Right lobe of liver (tissue), 4 donors: ENCODE results near the gene EDC3.

Experiments used
- POLR2A ChIP-seq: fragments of 450-650 bp; IDR thresholded peaks from one replicate; pipeline ENCODE4 v1.6.1; 2017; ENCODE audit warnings: antibody characterized with exemption, mild to moderate bottlenecking
- TF ChIP-seq, protein P1 (sequence below), 4 donors: fragments of 200-600 bp in 3 of 4; fragments of 450-650 bp in 1 of 4; IDR thresholded peaks; one replicate each; pipeline versions ENCODE4 v1.5.1 to v1.8.0; 2016 to 2022; ENCODE audit warnings: antibody characterized with exemption in 4 of 4, mild to moderate bottlenecking in 2 of 4
- donor health status: DM: no; HTN: no; CAD: no.
- donor health status: DM: no; HTN: no; CAD: no.
- donor health status: DM: no; HTN: yes; CAD: no.

DNA sequence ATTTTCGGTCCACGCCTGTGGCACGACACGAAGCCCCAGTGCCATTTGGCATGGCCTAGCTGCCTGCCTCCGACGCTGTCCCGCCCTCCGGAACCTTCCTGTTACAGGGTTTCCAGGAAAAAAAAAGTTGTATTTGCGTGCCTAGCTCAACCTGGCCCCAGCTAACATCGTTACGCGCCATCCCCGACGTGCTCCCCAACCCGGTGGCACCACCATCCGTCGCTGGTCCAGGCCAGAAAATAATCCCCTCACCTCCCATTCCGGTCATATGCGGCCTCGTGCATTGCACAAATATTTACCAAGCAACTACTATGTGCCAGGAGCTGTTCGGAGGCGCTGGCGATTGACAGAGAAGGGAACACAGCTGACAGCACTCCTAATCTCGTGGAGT, 30.9 kb upstream of the EDC3 start:
- TF ChIP-seq, protein P1, sequence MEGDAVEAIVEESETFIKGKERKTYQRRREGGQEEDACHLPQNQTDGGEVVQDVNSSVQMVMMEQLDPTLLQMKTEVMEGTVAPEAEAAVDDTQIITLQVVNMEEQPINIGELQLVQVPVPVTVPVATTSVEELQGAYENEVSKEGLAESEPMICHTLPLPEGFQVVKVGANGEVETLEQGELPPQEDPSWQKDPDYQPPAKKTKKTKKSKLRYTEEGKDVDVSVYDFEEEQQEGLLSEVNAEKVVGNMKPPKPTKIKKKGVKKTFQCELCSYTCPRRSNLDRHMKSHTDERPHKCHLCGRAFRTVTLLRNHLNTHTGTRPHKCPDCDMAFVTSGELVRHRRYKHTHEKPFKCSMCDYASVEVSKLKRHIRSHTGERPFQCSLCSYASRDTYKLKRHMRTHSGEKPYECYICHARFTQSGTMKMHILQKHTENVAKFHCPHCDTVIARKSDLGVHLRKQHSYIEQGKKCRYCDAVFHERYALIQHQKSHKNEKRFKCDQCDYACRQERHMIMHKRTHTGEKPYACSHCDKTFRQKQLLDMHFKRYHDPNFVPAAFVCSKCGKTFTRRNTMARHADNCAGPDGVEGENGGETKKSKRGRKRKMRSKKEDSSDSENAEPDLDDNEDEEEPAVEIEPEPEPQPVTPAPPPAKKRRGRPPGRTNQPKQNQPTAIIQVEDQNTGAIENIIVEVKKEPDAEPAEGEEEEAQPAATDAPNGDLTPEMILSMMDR (IDR thresholded peaks at IDR 0.05), result no peak
- TF ChIP-seq POLR2A, result no peak
